Spinal cord (tissue), 10 donors: ENCODE data around the gene PHKA2. TPM values are rescaled to one million over a fixed set of nuclear protein-coding genes. Genes with fewer than 3 reads are reported as not detected.

ENCODE experiments used
- DNase-seq, 6 donors: peaks; one replicate each; pipeline versions ENCODE4 v3.0.0 to v3.0.0-alpha.2; 2013 to 2015; ENCODE audit warnings: low spot score in 6 of 6, low read depth in 4 of 6
- H3K27ac ChIP-seq: one replicate; pipeline ENCODE4 v1.5.1; 2013; ENCODE audit warnings: low read depth, low read length, control low read depth
- H3K27me3 ChIP-seq: one replicate; pipeline ENCODE4 v1.6.1; 2013; ENCODE audit warnings: low read length; ENCODE audit not compliant: control insufficient read depth, insufficient read depth
- H3K36me3 ChIP-seq: one replicate; pipeline ENCODE4 v1.6.1; 2013; ENCODE audit warnings: low read length; ENCODE audit not compliant: control insufficient read depth, insufficient read depth
- H3K4me1 ChIP-seq: one replicate; pipeline ENCODE4 v1.6.1; 2013; ENCODE audit warnings: low read length; ENCODE audit not compliant: control insufficient read depth, insufficient read depth
- H3K4me3 ChIP-seq: one replicate; pipeline ENCODE4 v1.5.1; 2013; ENCODE audit warnings: low read depth, low read length, control low read depth
- H3K9me3 ChIP-seq: one replicate; pipeline ENCODE4 v1.6.1; 2013; ENCODE audit warnings: low read length; ENCODE audit not compliant: control insufficient read depth, insufficient read depth
- WGBS: methylation state at CpG from one replicate; pipeline ENCODE4 v1.1.5; 2013; ENCODE audit warnings: missing lambda C conversion rate; ENCODE audit not compliant: insufficient coverage; 5-methylcytosine and 5-hydroxymethylcytosine counted together
- polyA plus RNA-seq, 2 donors: library from polyadenylated mRNA; unstranded; fragments of 120-200 nt; gene quantifications; one replicate each; pipeline ENCODE4 v1.2.1, GENCODE V29; 2013; ENCODE audit not compliant: insufficient read length in 2 of 2
- total RNA-seq, 2 donors: library from RNA; depleted of rRNA in 1 of 2; stranded (reverse); fragments of 120-200 nt in 1 of 2; fragments of >200 nt in 1 of 2; gene quantifications; one replicate each; pipeline versions ENCODE4 v1.2.3 to v1.2.4, GENCODE V29; 2013 to 2014
- donor health status: healthy.

Gene PHKA2
- total and polyA plus RNA-seq, 4 donors, result 16.8 to 31.7 (median 24.2) TPM

GRCh38 chrX:18938710-18939109 is 45.2 kb downstream of the PHKA2 start:
- peaks cover 8% of the 10 kb centered on the region for H3K36me3 ChIP-seq
- no peak overlapping the region for H3K27ac ChIP-seq
- H3K27me3 ChIP-seq, result no peaks in the 10 kb centered on the region
- no peak overlapping the region for H3K4me3 ChIP-seq
- DNase-seq, result peak in 2 of 6 donors; percentile 39 to 47
- H3K9me3 ChIP-seq, result no peaks in the 10 kb centered on the region
- no peaks in the 10 kb centered on the region for H3K4me1 ChIP-seq
- WGBS, result no CpG with 5 or more reads among the region's 3 CpGs

GRCh38 chrX:18937173-18937572 is 46.7 kb downstream of the PHKA2 start:
- H3K27ac ChIP-seq, result no peak overlapping the region
- H3K27me3 ChIP-seq, result no peaks in the 10 kb centered on the region
- WGBS, result 82% methylated on average over 3 of the region's 5 CpGs
- peaks cover 8% of the 10 kb centered on the region for H3K36me3 ChIP-seq
- DNase-seq, result no peak
- no peaks in the 10 kb centered on the region for H3K4me1 ChIP-seq
- no peaks in the 10 kb centered on the region for H3K9me3 ChIP-seq
- no peak overlapping the region for H3K4me3 ChIP-seq

- Histone ChIP-seq H3K9me3 (no peaks in the 10 kb centered on the region), H3K4me1 (no peaks in the 10 kb centered on the region), H3K27me3 (peaks cover 1% of the 10 kb centered on the region), H3K36me3 (peaks cover 10% of the 10 kb centered on the region), H3K27ac (no peak overlapping the region), H3K4me3 (no peak overlapping the region)
- DNase-seq, result no peak
- 84% methylated on average over 6 of the region's 10 CpGs for WGBS
Measured at GRCh38 chrX:18935893-18936292, 48.0 kb downstream of the PHKA2 start.

GRCh38 chrX:18934708-18935107 is 49.2 kb downstream of the PHKA2 start:
- DNase-seq, result no peak
- peaks cover 4% of the 10 kb centered on the region for H3K27me3 ChIP-seq
- 77% methylated on average over 3 of the region's 3 CpGs for WGBS
- no peaks in the 10 kb centered on the region for H3K9me3 ChIP-seq
- peaks cover 10% of the 10 kb centered on the region for H3K36me3 ChIP-seq
- H3K4me3 ChIP-seq, result no peak overlapping the region
- H3K27ac ChIP-seq, result no peak overlapping the region
- H3K4me1 ChIP-seq, result no peaks in the 10 kb centered on the region

GRCh38 chrX:18933617-18934016 is 50.3 kb downstream of the PHKA2 start:
- Histone ChIP-seq H3K9me3 (no peaks in the 10 kb centered on the region), H3K27me3 (peaks cover 4% of the 10 kb centered on the region), H3K4me3 (no peak overlapping the region), H3K4me1 (no peaks in the 10 kb centered on the region), H3K36me3 (peaks cover 11% of the 10 kb centered on the region), H3K27ac (no peak overlapping the region)
- WGBS, result 56% methylated on average over 3 of the region's 3 CpGs
- DNase-seq, result no peak

- peak in 4 of 6 donors; percentile 4 to 71 (median 30) for DNase-seq
Measured at GRCh38 chrX:18931972-18932371, 51.9 kb downstream of the PHKA2 start.

GRCh38 chrX:18929775-18930174 is 54.1 kb downstream of the PHKA2 start:
- no peak overlapping the region for H3K27ac ChIP-seq
- no peaks in the 10 kb centered on the region for H3K4me1 ChIP-seq
- peaks cover 19% of the 10 kb centered on the region for H3K36me3 ChIP-seq
- no peak for DNase-seq
- H3K4me3 ChIP-seq, result no peak overlapping the region
- peaks cover 8% of the 10 kb centered on the region for H3K27me3 ChIP-seq
- no peaks in the 10 kb centered on the region for H3K9me3 ChIP-seq
- WGBS, result 65% methylated on average over 2 of the region's 3 CpGs

More at GRCh38 chrX:18931972-18932371, 51.9 kb downstream of the PHKA2 start:
- WGBS, result 47% methylated on average over 8 of the region's 9 CpGs
- Histone ChIP-seq H3K4me3 (no peak overlapping the region), H3K27me3 (peaks cover 8% of the 10 kb centered on the region), H3K36me3 (peaks cover 18% of the 10 kb centered on the region), H3K4me1 (no peaks in the 10 kb centered on the region), H3K9me3 (no peaks in the 10 kb centered on the region), H3K27ac (no peak overlapping the region)

- H3K4me3 ChIP-seq, result no peak overlapping the region
- no peaks in the 10 kb centered on the region for H3K4me1 ChIP-seq
- no peak for DNase-seq
- WGBS, result 64% methylated on average over 1 of the region's 1 CpG
- no peaks in the 10 kb centered on the region for H3K9me3 ChIP-seq
- peaks cover 17% of the 10 kb centered on the region for H3K36me3 ChIP-seq
- H3K27ac ChIP-seq, result no peak overlapping the region
- H3K27me3 ChIP-seq, result peaks cover 8% of the 10 kb centered on the region
Measured at GRCh38 chrX:18927558-18927957, 56.4 kb downstream of the PHKA2 start.

- H3K4me1 ChIP-seq, result no peaks in the 10 kb centered on the region
- peak in 1 of 6 donors; percentile 4 for DNase-seq
- H3K36me3 ChIP-seq, result peaks cover 10% of the 10 kb centered on the region
- H3K9me3 ChIP-seq, result no peaks in the 10 kb centered on the region
- peaks cover 4% of the 10 kb centered on the region for H3K27me3 ChIP-seq
- H3K4me3 ChIP-seq, result no peak overlapping the region
- no peak overlapping the region for H3K27ac ChIP-seq
- WGBS, result 37% methylated on average over 2 of the region's 6 CpGs
Measured at GRCh38 chrX:18924507-18925088, 59.3 kb downstream of the PHKA2 start.

GRCh38 chrX:18920566-18920965 is 63.3 kb downstream of the PHKA2 start:
- no peaks in the 10 kb centered on the region for H3K4me1 ChIP-seq
- H3K9me3 ChIP-seq, result no peaks in the 10 kb centered on the region
- H3K36me3 ChIP-seq, result peaks cover 4% of the 10 kb centered on the region
- WGBS, result 68% methylated on average over 3 of the region's 7 CpGs
- no peaks in the 10 kb centered on the region for H3K27me3 ChIP-seq
- no peak overlapping the region for H3K4me3 ChIP-seq
- no peak for DNase-seq
- H3K27ac ChIP-seq, result no peak overlapping the region
